ENCODE results near the gene AP1G1. TPM values are rescaled to one million over a fixed set of nuclear protein-coding genes. Genes with fewer than 3 reads are reported as not detected.
"Not testable (repeated sequence)": the region's sequence is repeated elsewhere in the genome, so short reads cannot be mapped to it uniquely, and the experiment has no call there.

AP1G1 gene
- total RNA-seq, result 100 to 1,000 TPM; 104 to 108 TPM
- long read RNA-seq, full-length matches to known transcripts, result 2 of 19 reads
- long read RNA-seq, partial matches to known transcripts, result 15 of 19 reads
- long read RNA-seq, other reads (novel, unspliced or antisense), result 2 of 19 reads

- intact Hi-C loops (cut with DNase I, micrococcal nuclease), result no loop called here
- ATAC-seq, result peak; percentile 93
- DNase-seq, result peak; percentile 91 to 98
Observed at GRCh38 chr16:71808593-71809459, at the start of gene AP1G1. TSS of gene AP1G1 (minus strand) at chr16:71808834. CDS start at chr16:71789479, 19,355 bp downstream.

- intact Hi-C loops (cut with DNase I, micrococcal nuclease), result no loop called here
- ATAC-seq, result no peak
- DNase-seq, result no peak
Observed at GRCh38 chr16:71855937-71856662, 47.5 kb upstream of the AP1G1 start.

GRCh38 chr16:71854369-71854948 is 45.8 kb upstream of the AP1G1 start:
- intact Hi-C loops (cut with DNase I, micrococcal nuclease), result no loop called here
- DNase-seq (no peak), ATAC-seq (no peak)

GRCh38 chr16:71853413-71853812 is 44.8 kb upstream of the AP1G1 start:
- DNase-seq (no peak), ATAC-seq (no peak)
- intact Hi-C loops (cut with DNase I, micrococcal nuclease), result no loop called here

- intact Hi-C loops (cut with DNase I, micrococcal nuclease), result no loop called here
- DNase-seq (no peak), ATAC-seq (no peak)
Observed at GRCh38 chr16:71852561-71852960, 43.9 kb upstream of the AP1G1 start.

- DNase-seq, result no peak
- no peak for ATAC-seq
- intact Hi-C loops (cut with DNase I, micrococcal nuclease), result no loop called here
Observed at GRCh38 chr16:71852158-71852557, 43.5 kb upstream of the AP1G1 start.

- ATAC-seq, result no peak
- DNase-seq, result no peak
- intact Hi-C loops (cut with DNase I, micrococcal nuclease), result no loop called here
Observed at GRCh38 chr16:71851746-71852145, 43.1 kb upstream of the AP1G1 start.

- intact Hi-C loops (cut with DNase I, micrococcal nuclease), result no loop called here
- no peak for DNase-seq
- ATAC-seq, result no peak
Observed at GRCh38 chr16:71848622-71849021, 40.0 kb upstream of the AP1G1 start.

GRCh38 chr16:71847096-71847495 is 38.5 kb upstream of the AP1G1 start:
- DNase-seq (no peak), ATAC-seq (no peak)
- intact Hi-C loops (cut with DNase I, micrococcal nuclease), result no loop called here

- intact Hi-C loops (cut with DNase I, micrococcal nuclease), result no loop called here
- peak in 1 of 2 donors; percentile 24 for DNase-seq
- peak; percentile 22 for ATAC-seq
Observed at GRCh38 chr16:71846431-71846830, 37.8 kb upstream of the AP1G1 start.

GRCh38 chr16:71845639-71846430 is 37.2 kb upstream of the AP1G1 start, which contains the start of gene ATXN1L:
TSS of gene ATXN1L (plus strand) at chr16:71845976. CDS start at chr16:71849741, 3,765 bp downstream.
- intact Hi-C loops (cut with DNase I, micrococcal nuclease), result no loop called here
- DNase-seq, result peak; percentile 92 to 93
- peak; percentile 96 for ATAC-seq

- DNase-seq, result no peak
- no peak for ATAC-seq
- intact Hi-C loops (cut with DNase I, micrococcal nuclease), result no loop called here
Observed at GRCh38 chr16:71843572-71843971, 34.9 kb upstream of the AP1G1 start.

GRCh38 chr16:71840052-71840451 is 31.4 kb upstream of the AP1G1 start:
- intact Hi-C loops (cut with DNase I, micrococcal nuclease), result no loop called here
- ATAC-seq (no peak), DNase-seq (no peak)

- intact Hi-C loops (cut with DNase I, micrococcal nuclease), result no loop called here
- no peak for DNase-seq
- no peak for ATAC-seq
Observed at GRCh38 chr16:71837150-71837549, 28.5 kb upstream of the AP1G1 start.

- ATAC-seq (no peak), DNase-seq (no peak)
- intact Hi-C loops (cut with DNase I, micrococcal nuclease), result no loop called here
Observed at GRCh38 chr16:71834291-71834690, 25.7 kb upstream of the AP1G1 start.

- DNase-seq; ATAC-seq; intact Hi-C loops (cut with DNase I, micrococcal nuclease): not testable (repeated sequence)
Observed at GRCh38 chr16:71832112-71832511, 23.5 kb upstream of the AP1G1 start.

- DNase-seq; intact Hi-C loops (cut with DNase I, micrococcal nuclease); ATAC-seq: not testable (repeated sequence)
Observed at GRCh38 chr16:71831698-71832097, 23.1 kb upstream of the AP1G1 start.

- ATAC-seq (no peak), DNase-seq (no peak)
- intact Hi-C loops (cut with DNase I, micrococcal nuclease), result no loop called here
Observed at GRCh38 chr16:71830359-71830758, 21.7 kb upstream of the AP1G1 start.

Data from left colon (tissue), 2 donors.